ENCODE data around the gene POLK. TPM values are rescaled to one million over a fixed set of nuclear protein-coding genes. Genes with fewer than 3 reads are reported as not detected.

Gene POLK
- total and polyA plus RNA-seq, 2 donors (not counting 3 experiments of a cell fraction or from before 2014, with no cell fraction given), result 5.1 to 27.3 TPM

DNA sequence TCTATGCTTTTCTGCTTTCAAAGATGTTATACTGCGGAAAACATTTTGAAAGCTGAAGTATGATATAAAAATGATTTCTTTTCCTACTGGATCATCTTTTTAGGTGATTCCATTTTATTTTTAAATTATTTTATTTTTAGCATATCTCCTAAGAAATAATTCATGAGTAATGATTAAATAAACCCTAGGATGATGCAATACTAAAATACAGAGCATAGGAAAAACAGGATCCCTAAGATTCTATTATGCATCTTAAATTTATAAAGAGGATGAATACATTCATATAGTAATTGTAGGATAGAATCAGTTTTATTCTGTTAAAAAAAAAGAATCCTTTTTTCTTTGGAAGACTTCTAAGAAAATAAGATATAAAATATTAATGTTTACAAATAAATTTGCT, 10.9 kb downstream of the POLK start:
- DNase-seq (ENCODE audit: low read depth, low spot score) (no peak), FAIRE-seq (no peak)
- Histone ChIP-seq H4K20me1 (replicated peaks; ENCODE audit: control insufficient read depth, extremely low read depth, insufficient read depth, low read length) (peaks cover 5% of the 10 kb centered on the region), H3K27ac (ENCODE audit: insufficient read depth, low read depth, low read length) (no peak overlapping the region), H3K79me2 (ENCODE audit: control insufficient read depth, insufficient read depth, low read length) (peaks cover 81% of the 10 kb centered on the region), H3K9me1 (replicated peaks; ENCODE audit: control insufficient read depth, extremely low read depth, insufficient read depth, low read length) (peaks cover 4% of the 10 kb centered on the region), H3K4me3 (replicated peaks in 1 of 3; ENCODE audit: insufficient read depth in 1 of 3, low read depth in 1 of 3, low read length in 3 of 3) (no peak overlapping the region), H3K27me3 (ENCODE audit: control insufficient read depth in 2 of 2, insufficient read depth in 2 of 2, low read length in 2 of 2) (no peaks in the 10 kb centered on the region), H3K4me1 (ENCODE audit: control insufficient read depth, extremely low read depth, insufficient read depth, low read length) (no peaks in the 10 kb centered on the region), H3K36me3 (ENCODE audit: control insufficient read depth in 2 of 2, extremely low read depth in 1 of 2, insufficient read depth in 2 of 2, low read length in 2 of 2) (no peaks in the 10 kb centered on the region), H2AFZ (ENCODE audit: low read depth, low read length) (no peak overlapping the region), H3K9me3 (replicated peaks; ENCODE audit: control insufficient read depth, insufficient read depth, low read length) (no peaks in the 10 kb centered on the region), H3K4me2 (ENCODE audit: insufficient read depth, low read length) (no peak overlapping the region), H3K9ac (replicated peaks; ENCODE audit: extremely low read depth, insufficient read depth, low read length) (no peak overlapping the region)
- POLR2A ChIA-PET, result no interaction called here
- TF ChIP-seq GATA2 (IDR thresholded peaks at IDR 0.05; ENCODE audit: insufficient read depth, insufficient read length, low read depth, low read length) (no peak), POLR2A (IDR thresholded peaks at IDR 0.05; ENCODE audit: low read depth, low read length) (no peak), EZH2 (IDR thresholded peaks at IDR 0.05; ENCODE audit: borderline replicate concordance, low read depth, low read length, severe bottlenecking) (no peak), POLR2AphosphoS5 (IDR thresholded peaks at IDR 0.05; ENCODE audit: insufficient read depth, low read depth, low read length) (no peak), FOS (IDR thresholded peaks at IDR 0.05; ENCODE audit: borderline replicate concordance, insufficient read depth, low read length) (no peak), JUN (IDR thresholded peaks at IDR 0.05; ENCODE audit: borderline replicate concordance, insufficient read depth, insufficient read length, low read depth) (no peak), MYC (IDR thresholded peaks at IDR 0.05; ENCODE audit: low read depth, low read length) (no peak)
- TF ChIP-seq, protein P1, sequence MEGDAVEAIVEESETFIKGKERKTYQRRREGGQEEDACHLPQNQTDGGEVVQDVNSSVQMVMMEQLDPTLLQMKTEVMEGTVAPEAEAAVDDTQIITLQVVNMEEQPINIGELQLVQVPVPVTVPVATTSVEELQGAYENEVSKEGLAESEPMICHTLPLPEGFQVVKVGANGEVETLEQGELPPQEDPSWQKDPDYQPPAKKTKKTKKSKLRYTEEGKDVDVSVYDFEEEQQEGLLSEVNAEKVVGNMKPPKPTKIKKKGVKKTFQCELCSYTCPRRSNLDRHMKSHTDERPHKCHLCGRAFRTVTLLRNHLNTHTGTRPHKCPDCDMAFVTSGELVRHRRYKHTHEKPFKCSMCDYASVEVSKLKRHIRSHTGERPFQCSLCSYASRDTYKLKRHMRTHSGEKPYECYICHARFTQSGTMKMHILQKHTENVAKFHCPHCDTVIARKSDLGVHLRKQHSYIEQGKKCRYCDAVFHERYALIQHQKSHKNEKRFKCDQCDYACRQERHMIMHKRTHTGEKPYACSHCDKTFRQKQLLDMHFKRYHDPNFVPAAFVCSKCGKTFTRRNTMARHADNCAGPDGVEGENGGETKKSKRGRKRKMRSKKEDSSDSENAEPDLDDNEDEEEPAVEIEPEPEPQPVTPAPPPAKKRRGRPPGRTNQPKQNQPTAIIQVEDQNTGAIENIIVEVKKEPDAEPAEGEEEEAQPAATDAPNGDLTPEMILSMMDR (IDR thresholded peaks at IDR 0.05; ENCODE audit: extremely low read depth in 1 of 2, insufficient read depth in 1 of 2, low read depth in 1 of 2, low read length in 2 of 2), result no peak
- TF ChIP-seq, protein P2, sequence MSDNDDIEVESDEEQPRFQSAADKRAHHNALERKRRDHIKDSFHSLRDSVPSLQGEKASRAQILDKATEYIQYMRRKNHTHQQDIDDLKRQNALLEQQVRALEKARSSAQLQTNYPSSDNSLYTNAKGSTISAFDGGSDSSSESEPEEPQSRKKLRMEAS (IDR thresholded peaks at IDR 0.05; ENCODE audit: insufficient read depth, insufficient read length), result no peak
- no TSS peak for BruUV-seq (replicated peaks)
- CTCF ChIA-PET, result no interaction called here
- dilution Hi-C loops (cut with MboI; ENCODE audit: extremely low pct_ligation_motif_present, low sequenced_read_pairs), result no loop called here
- intact Hi-C loops (cut with micrococcal nuclease), result no loop called here

All from endothelial cell of umbilical vein (primary cell).